LNCaP clone FGC (cell line): ENCODE data around the gene LYRM4.

ENCODE experiments used
- DNase-seq: peaks from one replicate; pipeline ENCODE4 v3.0.0-alpha.2; 2011; ENCODE audit warnings: low read depth
- H3K4me3 ChIP-seq: 2 replicates; pipeline ENCODE4 v1.5.1; 2011; ENCODE audit warnings: mild to moderate bottlenecking, low read depth, low read length, control low read depth
- TF ChIP-seq, protein P1 (sequence below): IDR thresholded peaks from 2 replicates; pipeline ENCODE4 v1.5.1; 2012; ENCODE audit warnings: mild to moderate bottlenecking; ENCODE audit not compliant: control insufficient read depth, insufficient read depth; ENCODE audit errors: extremely low read depth

Gene LYRM4

GRCh38 chr6:5197084-5197483 lies 63.7 kb downstream of the LYRM4 start:
- TF ChIP-seq, protein P1, sequence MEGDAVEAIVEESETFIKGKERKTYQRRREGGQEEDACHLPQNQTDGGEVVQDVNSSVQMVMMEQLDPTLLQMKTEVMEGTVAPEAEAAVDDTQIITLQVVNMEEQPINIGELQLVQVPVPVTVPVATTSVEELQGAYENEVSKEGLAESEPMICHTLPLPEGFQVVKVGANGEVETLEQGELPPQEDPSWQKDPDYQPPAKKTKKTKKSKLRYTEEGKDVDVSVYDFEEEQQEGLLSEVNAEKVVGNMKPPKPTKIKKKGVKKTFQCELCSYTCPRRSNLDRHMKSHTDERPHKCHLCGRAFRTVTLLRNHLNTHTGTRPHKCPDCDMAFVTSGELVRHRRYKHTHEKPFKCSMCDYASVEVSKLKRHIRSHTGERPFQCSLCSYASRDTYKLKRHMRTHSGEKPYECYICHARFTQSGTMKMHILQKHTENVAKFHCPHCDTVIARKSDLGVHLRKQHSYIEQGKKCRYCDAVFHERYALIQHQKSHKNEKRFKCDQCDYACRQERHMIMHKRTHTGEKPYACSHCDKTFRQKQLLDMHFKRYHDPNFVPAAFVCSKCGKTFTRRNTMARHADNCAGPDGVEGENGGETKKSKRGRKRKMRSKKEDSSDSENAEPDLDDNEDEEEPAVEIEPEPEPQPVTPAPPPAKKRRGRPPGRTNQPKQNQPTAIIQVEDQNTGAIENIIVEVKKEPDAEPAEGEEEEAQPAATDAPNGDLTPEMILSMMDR: no peak
- DNase-seq: no peak
- no peak overlapping the region for H3K4me3 ChIP-seq

- TF ChIP-seq, protein P1: no peak
- H3K4me3 ChIP-seq: no peak overlapping the region
- no peak for DNase-seq
Measured at GRCh38 chr6:5192135-5192794, 68.5 kb downstream of the LYRM4 start.

GRCh38 chr6:5191722-5192121 lies 69.0 kb downstream of the LYRM4 start:
- DNase-seq: no peak
- H3K4me3 ChIP-seq: no peak overlapping the region
- TF ChIP-seq, protein P1: no peak

- no peak for DNase-seq
- H3K4me3 ChIP-seq: no peak overlapping the region
- TF ChIP-seq, protein P1: no peak
Measured at GRCh38 chr6:5191222-5191621, 69.5 kb downstream of the LYRM4 start.

- no peak for DNase-seq
- no peak overlapping the region for H3K4me3 ChIP-seq
- TF ChIP-seq, protein P1: no peak
Measured at GRCh38 chr6:5190507-5190906, 70.2 kb downstream of the LYRM4 start.

GRCh38 chr6:5188646-5189045 lies 72.1 kb downstream of the LYRM4 start:
- TF ChIP-seq, protein P1: no peak
- DNase-seq: no peak
- no peak overlapping the region for H3K4me3 ChIP-seq

DNA sequence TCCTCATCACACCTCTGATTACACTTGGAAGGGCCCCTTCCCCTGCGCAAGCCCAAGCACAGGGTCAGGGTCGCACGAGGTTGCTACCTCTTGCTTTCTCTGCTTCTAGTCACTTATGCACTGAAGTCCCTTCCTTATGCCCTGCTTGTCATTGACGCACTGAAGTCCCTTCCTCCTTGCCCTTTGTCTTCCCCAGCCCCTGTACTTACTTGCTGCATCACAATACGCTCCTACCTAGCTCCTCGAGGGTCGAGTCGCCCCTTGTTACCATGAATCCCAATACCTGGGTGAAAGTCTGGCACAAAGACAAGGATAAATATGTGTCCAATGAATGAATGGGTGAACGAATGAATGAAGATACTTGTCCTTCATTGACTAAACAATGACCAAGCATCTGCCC lies 75.9 kb downstream of the LYRM4 start:
- H3K4me3 ChIP-seq: no peak overlapping the region
- TF ChIP-seq, protein P1: no peak
- DNase-seq: no peak
